ENCODE data around the gene PKD2L1. TPM values are rescaled to one million over a fixed set of nuclear protein-coding genes. Genes with fewer than 3 reads are reported as not detected.
"Not testable (repeated sequence)": the region's sequence is repeated elsewhere in the genome, so short reads cannot be mapped to it uniquely, and the experiment has no call there.

Gene PKD2L1
- total RNA-seq, 1 donor from 2014 or later = not detected

GRCh38 chr10:100293066-100293465 is 37.0 kb downstream of the PKD2L1 start:
- no peak overlapping the region for H3K4me3 ChIP-seq (ENCODE audit: low read depth, low read length)
- no peak for DNase-seq (ENCODE audit: low read depth)
- no peak for TF ChIP-seq CTCF (conservative IDR thresholded peaks at IDR 0.05; ENCODE audit: low read depth, low read length)

DNA sequence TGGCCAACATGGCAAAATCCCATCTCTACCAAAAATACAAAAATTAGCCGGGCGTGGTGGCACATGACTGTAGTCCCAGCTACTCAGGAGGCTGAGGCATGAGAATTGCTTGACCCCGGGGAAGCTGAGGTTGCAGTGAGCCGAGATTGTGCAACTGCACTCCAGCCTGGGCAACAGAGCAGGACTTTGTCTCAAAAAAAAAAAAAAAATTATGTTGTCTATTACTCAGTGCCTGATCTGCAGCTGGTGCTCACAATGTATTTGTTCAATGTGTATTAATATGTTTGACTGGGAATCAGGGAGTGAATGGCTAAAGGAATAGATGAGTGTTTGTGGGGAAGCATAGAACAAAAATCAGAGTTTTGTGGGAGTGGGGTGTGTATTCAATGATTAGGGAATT is 37.7 kb downstream of the PKD2L1 start:
- not testable (repeated sequence) for H3K4me3 ChIP-seq (ENCODE audit: low read depth, low read length)
- DNase-seq (ENCODE audit: low read depth) = peak; percentile 29

DNA sequence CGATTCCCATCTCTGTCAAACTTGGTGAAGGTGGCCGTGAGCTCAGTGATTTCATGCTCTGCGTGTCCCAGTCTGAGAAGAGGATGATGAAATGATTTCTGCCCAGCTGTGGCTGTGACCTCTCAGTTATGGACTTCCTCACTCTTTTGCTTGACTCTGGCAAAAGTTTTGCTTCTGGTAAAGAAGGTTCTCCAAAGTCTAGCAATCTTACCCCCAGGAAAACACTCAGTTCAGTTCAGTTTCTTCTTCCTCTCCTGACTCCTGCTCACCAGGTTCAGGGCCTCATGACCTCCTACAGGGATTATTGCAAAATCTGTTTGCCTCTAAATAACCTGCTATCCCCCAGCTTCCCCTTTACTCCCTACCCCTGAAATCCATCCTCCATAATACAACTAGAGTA is 38.7 kb downstream of the PKD2L1 start:
- TF ChIP-seq CTCF (conservative IDR thresholded peaks at IDR 0.05; ENCODE audit: low read depth, low read length) = no peak
- DNase-seq (ENCODE audit: low read depth) = no peak
- no peak overlapping the region for H3K4me3 ChIP-seq (ENCODE audit: low read depth, low read length)

DNA sequence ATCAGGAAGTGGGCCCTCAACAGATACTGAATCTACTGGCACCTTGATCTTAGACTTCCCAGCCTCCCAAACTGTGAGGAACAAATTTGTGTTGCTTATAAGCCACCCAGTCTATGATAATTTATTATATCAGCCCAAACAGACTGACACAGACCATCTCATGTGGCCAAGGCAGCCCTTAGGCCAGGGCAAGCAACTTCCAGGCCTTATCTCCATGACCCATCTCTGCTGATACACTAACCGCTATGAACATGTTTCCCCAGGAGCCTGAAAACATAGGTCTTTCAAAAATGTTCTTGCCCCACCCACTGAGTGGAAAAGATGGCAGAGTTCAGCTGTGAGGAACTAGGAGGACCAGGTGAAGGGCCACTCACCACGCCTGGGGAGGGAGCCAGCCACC is 40.4 kb downstream of the PKD2L1 start:
- no peak for TF ChIP-seq CTCF (conservative IDR thresholded peaks at IDR 0.05; ENCODE audit: low read depth, low read length)
- DNase-seq (ENCODE audit: low read depth) = no peak
- no peak overlapping the region for H3K4me3 ChIP-seq (ENCODE audit: low read depth, low read length)

GRCh38 chr10:100288196-100288595 is 41.8 kb downstream of the PKD2L1 start:
- H3K4me3 ChIP-seq (ENCODE audit: low read depth, low read length) = no peak overlapping the region
- no peak for DNase-seq (ENCODE audit: low read depth)
- no peak for TF ChIP-seq CTCF (conservative IDR thresholded peaks at IDR 0.05; ENCODE audit: low read depth, low read length)

DNA sequence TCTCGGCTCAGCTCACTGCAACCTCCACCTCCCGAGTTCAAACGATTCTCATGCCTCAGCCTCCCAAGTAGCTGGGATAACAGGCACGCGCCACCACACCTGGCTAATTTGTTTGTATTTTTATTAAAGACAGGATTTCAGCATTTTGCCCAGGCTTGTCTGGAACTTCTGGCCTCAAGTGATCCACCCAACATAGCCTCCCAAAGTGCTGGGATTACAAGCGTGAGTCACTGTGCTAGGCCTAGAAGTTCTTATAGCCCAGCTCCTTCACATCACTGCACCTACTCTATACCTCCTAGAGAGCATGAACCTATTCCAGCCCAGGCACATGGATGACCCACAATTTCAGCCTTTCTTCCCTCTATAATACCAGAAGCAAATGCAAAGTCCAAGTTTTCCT is 42.3 kb downstream of the PKD2L1 start:
- no peak overlapping the region for H3K4me3 ChIP-seq (ENCODE audit: low read depth, low read length)
- no peak for DNase-seq (ENCODE audit: low read depth)
- no peak for TF ChIP-seq CTCF (conservative IDR thresholded peaks at IDR 0.05; ENCODE audit: low read depth, low read length)

GRCh38 chr10:100286051-100287033 is 43.7 kb downstream of the PKD2L1 start, which contains the start of gene BLOC1S2:
BLOC1S2 (minus strand) TSS chr10:100286680; CDS start chr10:100286659, 21 bp downstream.
- peak; percentile 58 for DNase-seq (ENCODE audit: low read depth)
- H3K4me3 ChIP-seq (ENCODE audit: low read depth, low read length) = peak within 1 kb of the TSS; percentile 99
- TF ChIP-seq CTCF (conservative IDR thresholded peaks at IDR 0.05; ENCODE audit: low read depth, low read length) = no peak

GRCh38 chr10:100285326-100285725 is 44.7 kb downstream of the PKD2L1 start:
- H3K4me3 ChIP-seq (ENCODE audit: low read depth, low read length) = peak overlapping the region; percentile 99
- DNase-seq (ENCODE audit: low read depth) = not testable (repeated sequence)
